UCSD-AML1 (cell line): Measurements from ENCODE around the gene RNASE12.

Experiments
- DNase-seq: peaks from one replicate; lab custom pipeline; 2025; ENCODE audit not compliant: unreplicated experiment; lab: John Stamatoyannopoulos, UW

Gene RNASE12

GRCh38 chr14:20546877-20547276 lies 44.3 kb downstream of the RNASE12 start:
- no peak for DNase-seq
